AML-193 (cell line): Measurements from ENCODE around the gene KCNJ13.

ENCODE experiments used
- DNase-seq, 2 experiments: peaks; one replicate each; lab custom pipeline; 2025; lab: John Stamatoyannopoulos, UW

Gene KCNJ13

DNA sequence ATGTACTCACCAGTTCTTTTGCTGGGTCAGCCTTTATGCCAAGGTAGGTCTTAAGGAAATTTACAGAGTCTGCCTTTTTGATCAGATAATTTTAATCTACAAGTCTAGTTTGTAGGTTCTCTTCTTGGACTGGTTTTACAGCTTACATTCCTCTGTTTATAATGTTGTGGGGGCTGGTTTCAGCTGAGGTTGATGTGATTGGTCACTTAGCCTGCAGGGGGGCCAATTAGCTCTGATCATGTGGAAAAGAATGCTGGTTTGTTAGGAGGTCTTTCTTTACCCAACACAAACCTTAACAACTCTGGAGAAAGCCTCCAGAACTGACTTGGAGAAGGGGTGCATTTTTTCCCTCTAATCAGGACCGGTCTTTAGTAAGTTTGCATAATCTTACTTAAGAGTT is at the start of gene KCNJ13:
Gene KCNJ13, minus strand, starts transcription at position 131 of the 400 bp plus-strand sequence. CDS start 5,203 bp downstream, outside the sequence.
- no peak for DNase-seq

DNA sequence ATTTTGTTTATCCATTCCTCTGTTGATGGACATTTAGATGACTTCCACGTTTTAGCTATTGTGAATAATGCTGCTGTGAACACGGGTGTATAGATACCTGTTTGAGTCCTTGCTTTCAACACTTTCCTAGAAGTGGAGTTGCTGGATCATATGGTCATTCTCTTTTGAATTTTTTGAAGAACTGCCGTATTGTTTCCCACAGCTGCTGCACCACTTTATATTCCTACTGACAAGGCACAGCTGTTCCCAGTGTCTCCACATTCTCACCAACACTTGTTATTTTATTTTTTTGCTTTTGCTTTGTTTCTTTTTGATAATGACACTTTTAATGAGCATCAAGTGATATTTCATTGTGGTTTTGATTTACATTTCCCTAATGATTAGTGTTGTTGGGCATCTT is 41.4 kb upstream of the KCNJ13 start:
- DNase-seq = no peak

DNA sequence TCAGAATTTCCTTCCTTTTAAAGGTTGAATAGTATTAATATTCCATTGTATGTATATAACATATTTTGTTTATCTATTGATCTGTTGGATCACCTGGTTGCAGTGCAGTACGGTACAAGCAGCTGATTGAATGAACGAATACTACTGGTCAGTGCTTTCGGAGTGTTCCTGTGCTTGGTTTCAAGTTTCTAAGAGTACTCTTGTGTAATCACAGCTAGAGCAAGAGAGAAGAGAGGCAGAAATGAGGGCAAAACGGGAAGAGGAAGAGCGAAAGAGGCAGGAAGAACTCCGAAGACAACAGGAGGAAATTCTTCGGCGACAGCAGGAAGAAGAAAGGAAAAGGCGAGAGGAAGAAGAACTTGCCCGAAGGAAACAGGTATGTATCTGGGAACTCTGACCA is 40.3 kb upstream of the KCNJ13 start:
- DNase-seq = no peak

DNA sequence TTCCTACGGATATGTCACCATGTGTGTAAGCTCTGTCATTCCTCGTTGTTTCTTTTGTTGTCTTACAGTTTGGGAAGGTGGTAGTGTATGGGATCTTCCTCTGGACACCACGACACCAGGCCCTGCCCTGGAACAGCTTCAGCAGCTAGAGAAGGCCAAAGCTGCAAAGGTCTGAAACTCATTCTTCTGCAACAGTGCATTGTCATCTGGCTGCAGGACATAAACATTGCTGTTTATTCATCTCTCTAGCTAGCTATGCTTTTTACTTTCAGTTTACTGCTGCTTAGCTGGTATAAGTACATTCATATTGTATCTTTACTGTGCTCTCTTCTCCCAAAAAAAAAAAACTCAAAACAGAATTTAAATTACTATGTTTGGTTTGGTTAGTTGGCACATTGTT is 39.2 kb upstream of the KCNJ13 start:
- DNase-seq = no peak

DNA sequence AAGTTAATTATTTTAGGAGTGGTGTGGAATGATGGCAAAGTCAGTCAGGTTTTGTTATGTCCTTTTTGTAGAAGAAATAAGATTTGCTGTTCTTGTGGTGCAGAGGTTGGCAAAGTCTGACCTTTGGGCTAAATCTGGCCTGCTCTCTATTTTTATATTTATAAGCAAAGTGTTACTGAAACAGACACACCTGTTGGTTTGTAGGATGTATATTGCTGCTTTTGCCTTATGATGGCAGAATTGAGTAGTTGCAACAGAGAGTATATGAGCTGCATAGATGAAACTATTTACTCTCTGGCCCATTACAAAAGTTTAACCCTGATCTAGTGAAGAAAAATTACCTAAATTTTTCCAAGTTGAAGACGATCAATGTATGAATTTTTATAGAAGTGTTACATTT is 34.1 kb upstream of the KCNJ13 start:
- no peak for DNase-seq

DNA sequence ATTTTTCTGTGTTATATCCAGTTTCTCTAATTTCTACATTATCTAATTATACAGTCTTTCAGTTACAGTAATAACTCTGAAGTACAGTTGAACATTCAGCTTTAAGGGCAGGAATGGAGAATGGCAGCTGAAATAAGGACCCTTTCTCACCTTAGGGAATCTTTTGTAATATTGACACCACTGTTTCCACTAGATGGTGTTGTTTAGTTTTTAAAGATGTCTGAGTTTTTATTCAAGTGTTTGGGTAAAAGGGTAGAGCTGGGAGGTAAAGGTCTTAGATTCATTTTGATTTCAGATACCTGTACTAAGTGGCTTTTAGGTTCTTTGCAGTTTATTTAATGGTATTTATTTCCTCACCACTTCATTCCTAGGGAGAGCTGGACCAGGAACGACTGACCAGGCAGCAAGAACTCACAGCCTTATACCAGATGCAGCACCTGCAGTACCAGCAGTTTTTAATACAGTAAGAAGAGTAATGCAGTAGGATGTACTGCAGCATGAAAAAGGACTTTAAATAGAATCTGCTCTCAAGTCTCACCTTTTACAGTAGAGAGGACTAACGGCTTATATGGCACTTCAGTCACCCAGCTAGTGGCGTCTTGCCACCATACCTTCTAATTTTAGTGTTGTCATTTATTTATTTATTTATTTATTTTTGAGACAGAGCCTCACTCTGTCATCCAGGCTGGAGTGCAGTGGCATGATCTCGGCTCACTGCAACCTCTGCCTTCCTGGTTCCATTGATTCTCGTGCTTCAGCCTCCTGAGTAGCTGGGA is 33.2 kb upstream of the KCNJ13 start:
- DNase-seq = no peak

DNA sequence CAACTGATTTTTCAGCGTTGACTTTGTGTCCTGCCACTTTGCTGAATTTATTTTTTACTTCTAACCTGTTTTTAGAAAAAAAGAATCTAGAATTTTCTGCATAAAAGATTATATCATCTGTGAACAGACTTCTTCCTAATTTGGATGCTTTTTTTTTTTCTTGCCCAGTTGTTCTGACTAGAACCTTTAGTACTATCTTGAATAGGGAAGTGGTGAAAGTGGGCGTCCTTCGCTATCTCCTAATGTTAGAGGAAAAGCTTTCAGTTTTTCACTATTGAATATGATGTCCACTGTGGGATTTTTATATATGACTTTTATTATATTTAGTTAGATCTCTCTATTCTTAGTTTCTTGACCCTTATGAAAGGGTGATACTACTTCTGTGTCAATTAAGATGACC is 25.7 kb upstream of the KCNJ13 start:
- no peak for DNase-seq

DNA sequence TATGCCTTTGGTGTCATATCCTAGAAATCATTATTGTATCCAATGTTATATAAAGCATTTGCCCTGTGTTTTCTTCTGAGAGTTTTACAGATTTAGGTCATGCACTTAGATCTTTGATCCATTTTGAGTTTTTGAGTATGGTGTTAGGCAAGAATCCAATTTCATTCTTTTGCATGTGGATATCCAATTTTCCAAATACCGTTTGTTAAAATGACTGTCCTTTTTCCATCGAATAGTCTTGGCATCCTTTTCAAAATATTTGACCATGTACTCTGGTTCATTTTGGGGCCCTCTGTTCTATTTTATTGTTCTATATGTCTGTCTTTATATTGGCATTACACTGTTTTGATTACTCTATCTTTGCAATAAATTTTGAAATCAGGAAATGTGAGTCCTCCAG is 23.8 kb upstream of the KCNJ13 start:
- no peak for DNase-seq

DNA sequence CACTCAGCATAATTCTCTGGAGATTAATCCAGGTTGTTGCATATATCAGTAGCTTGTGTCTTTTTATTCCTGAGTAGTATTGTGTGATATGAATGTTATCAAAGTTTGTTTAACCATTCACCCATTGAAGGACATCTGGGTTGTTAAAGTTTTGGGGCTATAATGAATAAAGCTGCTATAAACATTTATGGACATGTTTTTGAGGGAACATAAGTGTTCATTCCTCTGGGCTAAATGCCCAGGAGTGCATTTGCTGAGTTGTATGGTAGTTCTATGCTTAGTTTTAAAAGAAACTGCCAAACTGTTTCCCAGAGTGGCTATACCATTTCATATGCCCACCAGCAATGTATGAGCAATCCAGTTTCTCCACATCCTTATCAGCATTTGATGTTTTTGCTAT is 21.8 kb upstream of the KCNJ13 start:
- DNase-seq = no peak

DNA sequence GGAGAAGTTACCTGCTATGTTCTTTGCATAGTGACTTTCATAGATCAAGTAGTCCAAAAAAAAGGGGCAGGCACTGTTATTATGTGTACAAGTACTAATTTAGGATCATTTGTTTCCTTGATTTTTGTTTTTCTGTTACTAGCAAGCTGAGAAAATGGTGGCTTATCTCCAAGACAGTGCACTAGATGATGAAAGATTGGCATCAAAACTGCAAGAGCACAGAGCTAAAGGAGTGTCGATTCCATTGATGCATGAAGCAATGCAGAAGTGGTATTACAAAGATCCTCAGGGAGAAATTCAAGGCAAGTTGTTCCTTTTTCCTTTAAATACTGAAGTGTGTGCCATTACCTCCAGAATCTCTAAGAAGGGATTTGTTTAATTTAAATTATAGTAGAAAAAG is 19.6 kb upstream of the KCNJ13 start:
- DNase-seq = no peak

DNA sequence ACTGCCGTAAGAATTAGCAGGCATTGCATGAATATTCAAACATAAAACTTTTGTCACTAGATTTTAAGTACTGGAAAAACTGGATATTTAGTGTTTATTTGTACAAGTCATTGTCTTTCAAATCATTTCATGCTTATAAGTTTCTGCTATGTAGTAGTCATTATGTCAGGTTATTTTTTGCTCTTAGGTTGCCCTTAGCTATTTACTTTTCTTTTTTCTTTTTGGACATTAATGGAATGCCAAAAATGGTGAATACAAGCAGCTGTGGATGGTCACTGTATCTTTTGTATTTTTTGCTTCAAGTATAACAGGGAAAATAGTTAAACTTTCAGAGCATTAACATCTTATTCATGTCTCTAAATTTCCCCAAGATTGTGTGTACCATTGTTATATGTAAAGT is 18.6 kb upstream of the KCNJ13 start:
- no peak for DNase-seq

DNA sequence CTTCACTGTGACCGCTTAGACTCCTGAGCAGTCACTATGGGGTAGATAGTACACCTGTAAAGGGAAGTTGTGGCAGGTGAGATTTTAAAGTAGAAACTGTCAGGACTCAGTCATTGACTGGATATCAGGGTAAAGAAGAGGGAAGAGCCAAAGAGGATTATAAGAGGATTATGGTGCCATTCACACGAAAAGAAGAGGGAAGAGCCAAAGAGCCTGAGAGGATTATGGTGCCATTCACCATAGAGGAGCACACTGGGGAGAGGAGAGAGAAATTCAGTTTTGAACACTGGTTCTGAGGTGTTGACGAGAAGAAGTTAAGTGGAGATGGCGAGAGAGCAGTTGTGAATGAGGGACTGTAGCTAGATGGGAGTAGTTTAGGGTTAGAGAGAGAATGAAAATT is 16.9 kb upstream of the KCNJ13 start:
- DNase-seq = no peak

DNA sequence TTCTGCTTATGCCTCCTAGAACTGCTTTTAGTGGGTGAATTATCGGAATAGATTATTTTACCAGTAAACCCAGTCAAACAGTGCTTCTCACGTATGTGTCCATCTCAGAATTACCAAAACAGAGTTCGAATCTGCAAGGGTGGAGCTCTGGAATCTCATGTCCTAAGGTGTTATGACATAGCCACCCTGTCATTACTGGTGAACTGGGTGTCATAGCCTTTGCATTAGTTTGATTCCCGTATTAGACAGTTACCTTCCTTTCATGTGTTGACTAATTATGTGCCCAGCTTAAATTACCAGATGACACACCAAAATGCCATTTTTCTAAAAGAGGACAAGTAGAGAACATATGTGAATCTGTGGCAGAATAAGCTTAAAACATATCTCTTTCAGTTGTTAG is 15.2 kb upstream of the KCNJ13 start:
- DNase-seq = no peak

DNA sequence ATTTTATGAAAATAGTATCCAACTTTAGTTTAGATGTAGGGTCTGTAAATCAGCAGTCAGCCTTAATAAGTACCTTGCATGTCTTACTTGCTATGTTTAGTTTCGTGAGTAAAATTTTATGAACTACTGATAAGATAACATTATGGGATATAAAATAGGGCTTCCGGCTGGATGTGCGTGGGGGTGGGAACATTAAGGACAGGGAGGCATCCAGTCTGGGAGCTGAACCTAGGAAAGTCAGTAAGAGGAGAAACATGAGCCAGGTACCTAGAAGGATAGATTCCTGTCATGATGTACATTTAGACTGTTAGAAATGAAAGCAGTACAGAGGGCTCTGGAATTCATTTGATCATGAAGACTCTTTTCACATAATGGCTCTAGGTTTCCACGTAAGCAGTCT is 12.7 kb upstream of the KCNJ13 start:
- no peak for DNase-seq

DNA sequence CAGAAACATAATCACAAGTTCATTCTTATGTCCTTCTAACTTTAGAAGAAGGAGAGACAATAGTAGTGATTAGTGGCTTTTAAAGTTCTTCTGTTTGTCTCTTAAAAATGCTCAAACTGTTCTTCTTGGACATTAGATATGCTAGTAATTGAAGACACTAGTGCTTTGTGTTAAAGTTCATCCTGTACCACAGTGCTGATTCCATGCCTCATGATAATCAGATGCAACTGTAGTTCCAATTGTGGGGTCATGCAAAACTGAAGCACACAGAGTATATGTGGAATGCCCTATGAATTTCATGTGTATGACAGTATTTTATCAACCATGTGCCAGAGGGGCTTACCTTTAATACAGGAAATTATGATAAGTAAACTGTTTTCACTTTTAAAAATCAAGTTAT is 11.4 kb upstream of the KCNJ13 start:
- DNase-seq = no peak

DNA sequence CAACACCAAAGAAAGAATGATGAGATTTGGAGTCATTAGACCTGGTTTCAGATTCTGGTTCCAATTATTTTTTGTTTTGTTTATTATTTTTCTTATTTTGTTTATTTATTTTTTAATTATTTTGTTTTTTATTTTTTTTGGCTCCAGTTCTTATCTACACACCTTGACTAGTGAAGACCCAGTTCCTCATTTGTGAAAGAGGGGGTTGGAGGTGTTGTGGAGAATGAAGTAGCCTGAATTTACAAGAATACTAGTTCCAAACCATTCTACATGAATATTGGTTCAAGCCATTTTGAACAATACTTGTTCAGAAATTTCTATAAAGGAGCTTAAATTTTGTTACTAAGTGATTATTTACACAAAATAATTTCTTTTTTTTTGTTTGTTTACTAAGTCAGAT is 6.9 kb upstream of the KCNJ13 start:
- no peak for DNase-seq

DNA sequence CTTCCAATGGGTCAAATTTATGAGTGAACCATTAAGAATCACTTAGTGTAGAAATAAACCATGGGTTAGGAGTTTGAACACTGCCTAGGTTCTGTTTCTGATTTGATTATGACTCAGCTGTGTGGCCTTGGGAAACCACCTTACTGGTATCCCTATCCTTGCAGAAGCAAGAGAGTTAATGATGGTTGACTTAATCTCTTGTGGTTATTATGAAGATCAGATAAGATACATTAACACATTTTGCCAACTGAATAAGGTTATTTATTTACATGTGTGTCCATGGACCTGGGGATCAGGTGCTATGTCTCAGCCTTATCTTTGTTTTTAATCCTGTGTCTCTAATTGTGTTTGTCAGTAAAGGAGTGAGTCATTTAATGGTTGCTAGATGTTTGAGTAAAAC is 5.4 kb upstream of the KCNJ13 start:
- no peak for DNase-seq

DNA sequence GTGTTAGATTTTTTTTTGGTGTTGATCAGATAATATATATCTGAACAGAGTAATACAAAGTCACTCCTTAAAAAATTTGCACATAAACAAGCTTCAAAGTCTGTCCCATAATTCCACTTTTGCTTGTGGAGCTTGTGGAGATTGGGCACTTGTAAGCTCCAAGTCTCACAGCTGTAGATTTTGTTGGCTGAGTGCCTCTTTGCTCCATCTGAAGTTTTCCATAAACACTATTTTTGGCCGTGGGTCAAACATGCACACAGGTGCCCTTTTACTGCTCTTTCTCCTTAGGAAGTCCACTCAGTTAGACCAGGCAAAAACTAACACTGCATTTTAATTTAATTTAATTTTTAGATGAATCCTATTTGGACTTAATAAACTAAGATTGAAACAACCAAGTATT is 3.6 kb upstream of the KCNJ13 start:
- DNase-seq = no peak

DNA sequence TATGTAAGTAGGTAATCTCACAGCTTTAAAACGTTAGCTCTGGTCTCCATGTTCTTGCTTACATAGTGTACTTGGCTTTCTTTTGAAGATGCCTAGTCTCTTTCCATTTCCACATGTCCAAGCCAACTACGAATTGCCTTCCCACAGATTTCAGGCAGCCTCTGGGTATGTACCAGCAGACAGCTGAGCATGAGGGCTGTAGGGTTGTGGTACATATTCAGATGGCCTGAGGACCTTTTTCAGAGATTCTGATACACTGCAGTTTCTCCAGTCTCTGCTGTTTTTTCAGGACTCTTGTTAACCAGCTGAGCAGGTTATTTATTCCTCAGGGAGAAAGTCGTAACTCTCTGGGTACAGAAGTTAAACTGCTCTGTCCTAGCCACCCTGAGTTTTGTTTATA is 3.1 kb upstream of the KCNJ13 start:
- DNase-seq = no peak

DNA sequence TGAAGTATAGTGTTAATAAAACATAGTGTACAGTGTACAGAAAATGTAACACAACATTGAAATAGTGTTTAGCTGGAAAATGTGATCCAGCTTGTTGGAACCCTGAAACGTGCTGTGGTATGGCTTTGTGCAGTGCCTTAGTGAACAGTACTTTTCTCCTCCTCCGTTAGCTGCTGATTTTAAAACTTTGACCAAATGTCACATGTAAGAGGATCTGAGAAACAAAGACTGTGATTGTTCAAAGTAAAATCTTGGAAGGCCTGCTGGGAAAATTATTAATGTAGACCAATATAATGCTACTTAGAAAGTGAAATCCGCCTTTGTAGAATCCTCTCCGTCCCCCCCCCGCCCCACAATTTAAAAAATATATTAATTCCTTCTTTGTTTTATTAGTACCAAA is 911 bp upstream of the KCNJ13 start:
- DNase-seq = no peak

DNA sequence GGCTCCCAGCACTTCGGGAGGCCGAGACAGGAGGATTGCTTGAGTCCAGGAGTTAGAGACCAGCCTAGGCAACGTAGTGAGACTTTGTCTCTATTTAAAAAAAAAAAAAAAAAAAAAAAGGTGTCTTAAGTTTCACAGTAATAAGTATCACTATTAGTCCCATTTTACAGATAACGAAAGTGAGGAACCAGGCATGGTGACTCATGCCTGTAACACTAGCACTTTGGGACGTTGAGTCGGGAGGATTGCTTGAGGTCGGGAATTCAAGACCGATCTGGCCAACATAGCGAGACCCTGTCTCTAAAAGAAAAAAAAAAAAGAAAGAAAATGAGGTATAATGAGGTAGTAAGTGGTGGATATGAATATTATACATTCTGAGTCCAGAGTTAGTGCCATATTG is 2.5 kb downstream of the KCNJ13 start:
- no peak for DNase-seq

DNA sequence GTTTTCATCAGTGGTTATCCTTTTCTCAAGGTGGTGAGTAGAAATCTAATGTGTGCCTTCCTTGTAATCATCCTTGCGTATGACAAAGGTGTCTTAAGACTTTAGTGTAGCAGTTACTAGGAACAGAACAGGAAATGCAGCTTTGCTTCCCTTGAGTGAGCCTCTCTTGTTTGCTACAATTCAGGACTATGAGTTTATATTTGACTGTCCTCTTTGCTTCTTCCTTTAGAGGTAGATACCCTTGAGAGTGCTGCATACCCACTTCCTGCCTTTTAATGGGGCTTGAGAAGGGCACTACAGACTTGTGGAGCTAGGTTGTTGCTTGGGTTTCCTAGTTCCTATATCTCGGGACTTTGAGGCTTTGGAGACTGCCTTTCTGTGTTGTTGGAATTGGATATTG is 3.8 kb downstream of the KCNJ13 start:
- DNase-seq = no peak

DNA sequence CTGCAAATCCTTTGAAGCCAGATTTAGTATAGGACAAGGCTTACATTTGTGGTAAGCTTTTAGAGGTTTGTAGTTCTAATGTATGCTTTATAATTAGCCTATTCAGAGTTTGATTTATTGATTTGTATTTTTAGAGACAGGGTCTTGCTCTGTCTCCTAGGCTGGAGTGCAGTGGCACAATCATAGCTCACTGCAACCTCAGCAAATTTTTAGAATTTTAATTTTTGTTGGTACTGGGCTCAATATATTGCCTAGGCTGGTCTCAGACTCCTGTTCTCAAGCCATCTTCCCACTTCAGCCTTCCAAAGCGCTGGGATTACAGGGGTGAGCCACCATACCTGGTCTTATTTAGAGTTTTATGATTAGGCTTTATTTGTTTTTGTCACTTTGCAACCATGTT is 4.5 kb downstream of the KCNJ13 start:
- no peak for DNase-seq

DNA sequence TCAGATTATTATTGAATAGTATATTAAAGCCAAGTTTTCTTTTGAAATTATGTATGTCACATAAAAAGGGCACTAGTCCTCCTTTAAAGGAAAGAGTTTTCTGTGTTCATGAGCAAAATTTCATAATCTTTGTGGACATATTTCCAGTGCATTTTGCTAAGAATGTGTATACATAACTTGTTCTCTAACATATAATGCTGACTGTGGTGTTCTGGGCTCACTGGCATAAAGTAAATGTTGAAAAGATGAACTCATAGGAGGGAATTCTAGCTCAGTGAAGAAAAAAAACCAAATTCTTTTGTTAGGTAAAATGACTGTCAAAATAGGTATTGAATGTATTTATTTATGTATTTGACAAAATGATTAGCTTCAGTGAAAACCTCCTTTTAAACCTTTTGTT is 6.2 kb downstream of the KCNJ13 start:
- no peak for DNase-seq

DNA sequence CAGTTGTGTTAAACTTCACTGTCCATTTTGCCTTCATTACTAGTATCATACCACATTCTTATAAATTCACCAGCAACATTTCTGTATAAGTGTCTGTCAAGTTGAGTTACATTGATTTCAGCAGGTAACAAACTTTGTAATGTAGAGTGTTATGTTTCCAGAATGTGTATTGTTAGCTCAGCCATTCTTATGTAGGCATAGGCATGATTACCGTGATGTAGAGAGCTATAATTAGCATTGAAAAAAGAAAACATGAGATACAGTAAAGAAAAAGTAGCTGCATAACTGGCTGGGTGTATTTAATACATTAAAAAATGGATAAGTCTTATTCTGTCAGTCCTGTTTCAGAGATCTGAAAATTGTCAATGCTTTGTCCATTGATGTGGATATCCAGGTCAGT is 8.5 kb downstream of the KCNJ13 start:
- DNase-seq = no peak
